ENCODE data around the gene RELN. TPM values are rescaled to one million over a fixed set of nuclear protein-coding genes. Genes with fewer than 3 reads are reported as not detected.

Gene RELN
- polyA plus RNA-seq (2012; ENCODE audit: insufficient read length, low read depth) = 67.8 TPM

- TF ChIP-seq POLR2AphosphoS5 (IDR thresholded peaks at IDR 0.05; ENCODE audit: low read depth, low read length) = no peak
These were observed at the start of gene RELN for GRCh38 chr7:103989200-103989784. TSS of gene RELN (minus strand) at chr7:103989658. CDS start at chr7:103989356, 302 bp downstream.

GRCh38 chr7:104038136-104038535 is 48.7 kb upstream of the RELN start:
- TF ChIP-seq FOXP2 (optimal IDR thresholded peaks at IDR 0.05; ENCODE audit: borderline replicate concordance, extremely low read depth, extremely low read length, insufficient read depth) = no peak
- TF ChIP-seq SIN3A (IDR thresholded peaks at IDR 0.05; ENCODE audit: borderline replicate concordance, insufficient read depth, low read length) = no peak
- no peak for TF ChIP-seq POLR2AphosphoS5 (IDR thresholded peaks at IDR 0.05; ENCODE audit: low read depth, low read length)
- no peak for TF ChIP-seq REST (IDR thresholded peaks at IDR 0.05; ENCODE audit: insufficient read depth in 1 of 2, low read depth in 2 of 2, low read length in 2 of 2)
- no peak for TF ChIP-seq TAF1 (IDR thresholded peaks at IDR 0.05; ENCODE audit: borderline replicate concordance, insufficient read depth, low read length)

- TF ChIP-seq POLR2AphosphoS5 (IDR thresholded peaks at IDR 0.05; ENCODE audit: low read depth, low read length) (no peak), REST (IDR thresholded peaks at IDR 0.05; ENCODE audit: insufficient read depth in 1 of 2, low read depth in 2 of 2, low read length in 2 of 2) (no peak), FOXP2 (optimal IDR thresholded peaks at IDR 0.05; ENCODE audit: borderline replicate concordance, extremely low read depth, extremely low read length, insufficient read depth) (no peak), TAF1 (IDR thresholded peaks at IDR 0.05; ENCODE audit: borderline replicate concordance, insufficient read depth, low read length) (no peak), SIN3A (IDR thresholded peaks at IDR 0.05; ENCODE audit: borderline replicate concordance, insufficient read depth, low read length) (no peak)
These were observed 45.9 kb upstream of the RELN start for GRCh38 chr7:104035351-104035750.

- no peak for TF ChIP-seq POLR2AphosphoS5 (IDR thresholded peaks at IDR 0.05; ENCODE audit: low read depth, low read length)
- no peak for TF ChIP-seq FOXP2 (optimal IDR thresholded peaks at IDR 0.05; ENCODE audit: borderline replicate concordance, extremely low read depth, extremely low read length, insufficient read depth)
- no peak for TF ChIP-seq SIN3A (IDR thresholded peaks at IDR 0.05; ENCODE audit: borderline replicate concordance, insufficient read depth, low read length)
- TF ChIP-seq TAF1 (IDR thresholded peaks at IDR 0.05; ENCODE audit: borderline replicate concordance, insufficient read depth, low read length) = no peak
- TF ChIP-seq REST (IDR thresholded peaks at IDR 0.05; ENCODE audit: insufficient read depth in 1 of 2, low read depth in 2 of 2, low read length in 2 of 2) = no peak
These were observed 45.2 kb upstream of the RELN start for GRCh38 chr7:104034679-104035078.

GRCh38 chr7:104033837-104034236 is 44.4 kb upstream of the RELN start:
- TF ChIP-seq POLR2AphosphoS5 (IDR thresholded peaks at IDR 0.05; ENCODE audit: low read depth, low read length) = no peak
- no peak for TF ChIP-seq FOXP2 (optimal IDR thresholded peaks at IDR 0.05; ENCODE audit: borderline replicate concordance, extremely low read depth, extremely low read length, insufficient read depth)
- TF ChIP-seq REST (IDR thresholded peaks at IDR 0.05; ENCODE audit: insufficient read depth in 1 of 2, low read depth in 2 of 2, low read length in 2 of 2) = no peak
- no peak for TF ChIP-seq TAF1 (IDR thresholded peaks at IDR 0.05; ENCODE audit: borderline replicate concordance, insufficient read depth, low read length)

Measured in PFSK-1 (cell line).